MM.1S (cell line): ENCODE measurements around the gene EFHD2.

Experiments
- EZH2phosphoT487 ChIP-seq: fragments of 300-600 bp; sonication (generic); IDR thresholded peaks from 2 replicates; pipeline ENCODE4 v1.6.1; 2018; ENCODE audit warnings: antibody characterized with exemption, low read length
- TF ChIP-seq, protein P1 (sequence below): fragments of 300-600 bp; sonication (generic); IDR thresholded peaks from 2 replicates; pipeline ENCODE4 v1.5.1; 2016; ENCODE audit warnings: antibody characterized with exemption, low read length, mixed read lengths

DNA sequence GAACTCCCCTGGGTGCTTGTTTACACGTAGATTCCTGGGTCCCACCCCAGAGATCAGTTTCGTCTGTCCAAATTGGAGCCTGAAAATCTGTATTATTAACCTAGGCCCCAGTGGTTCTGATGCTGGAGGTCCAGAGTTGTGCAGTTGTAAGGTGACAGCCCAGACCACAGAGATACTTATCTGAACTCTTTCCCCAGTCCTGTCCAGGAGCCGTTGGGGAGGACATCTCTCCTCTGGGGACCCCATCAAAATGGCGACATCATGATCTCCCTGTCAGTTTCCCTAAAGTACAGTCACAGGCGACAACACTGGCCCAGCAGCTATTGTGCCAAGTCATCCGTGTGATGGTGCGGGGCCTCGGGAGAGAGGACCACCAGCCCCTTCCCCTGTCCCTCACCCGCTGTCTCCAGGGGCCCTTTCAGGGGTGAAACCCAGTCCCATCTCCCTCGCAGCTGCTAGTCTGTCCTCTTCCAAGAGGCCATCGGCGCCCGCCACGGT lies 749 bp upstream of the EFHD2 start:
- TF ChIP-seq, protein P1, sequence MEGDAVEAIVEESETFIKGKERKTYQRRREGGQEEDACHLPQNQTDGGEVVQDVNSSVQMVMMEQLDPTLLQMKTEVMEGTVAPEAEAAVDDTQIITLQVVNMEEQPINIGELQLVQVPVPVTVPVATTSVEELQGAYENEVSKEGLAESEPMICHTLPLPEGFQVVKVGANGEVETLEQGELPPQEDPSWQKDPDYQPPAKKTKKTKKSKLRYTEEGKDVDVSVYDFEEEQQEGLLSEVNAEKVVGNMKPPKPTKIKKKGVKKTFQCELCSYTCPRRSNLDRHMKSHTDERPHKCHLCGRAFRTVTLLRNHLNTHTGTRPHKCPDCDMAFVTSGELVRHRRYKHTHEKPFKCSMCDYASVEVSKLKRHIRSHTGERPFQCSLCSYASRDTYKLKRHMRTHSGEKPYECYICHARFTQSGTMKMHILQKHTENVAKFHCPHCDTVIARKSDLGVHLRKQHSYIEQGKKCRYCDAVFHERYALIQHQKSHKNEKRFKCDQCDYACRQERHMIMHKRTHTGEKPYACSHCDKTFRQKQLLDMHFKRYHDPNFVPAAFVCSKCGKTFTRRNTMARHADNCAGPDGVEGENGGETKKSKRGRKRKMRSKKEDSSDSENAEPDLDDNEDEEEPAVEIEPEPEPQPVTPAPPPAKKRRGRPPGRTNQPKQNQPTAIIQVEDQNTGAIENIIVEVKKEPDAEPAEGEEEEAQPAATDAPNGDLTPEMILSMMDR = no peak
- no peak for TF ChIP-seq EZH2phosphoT487
